GM23248 (cell line): ENCODE data around the gene OPCML.

Source experiments
- EZH2 ChIP-seq: fragments of 200-600 bp; sonication (generic); IDR thresholded peaks from 2 replicates; pipeline ENCODE4 v1.6.1; 2018; ENCODE audit warnings: antibody characterized with exemption, mild to moderate bottlenecking; ENCODE audit not compliant: insufficient read depth, poor library complexity, severe bottlenecking
- EZH2phosphoT487 ChIP-seq: fragments of 200-600 bp; sonication (generic); IDR thresholded peaks from 2 replicates; pipeline ENCODE4 v1.6.1; 2018; ENCODE audit warnings: antibody characterized with exemption, moderate library complexity, mild to moderate bottlenecking, low read depth; ENCODE audit not compliant: insufficient read depth

GRCh38 chr11:133519560-133519959, 12.7 kb downstream of the OPCML start:
- TF ChIP-seq EZH2 (no peak), EZH2phosphoT487 (no peak)
